ENCODE measurements around the gene LAMC3.

The LAMC3 gene

GRCh38 chr9:131048820-131049219 is 39.8 kb downstream of the LAMC3 start:
- no peak for DNase-seq

- no peak for DNase-seq
Measured at GRCh38 chr9:131049829-131050715, 41.1 kb downstream of the LAMC3 start.

DNA sequence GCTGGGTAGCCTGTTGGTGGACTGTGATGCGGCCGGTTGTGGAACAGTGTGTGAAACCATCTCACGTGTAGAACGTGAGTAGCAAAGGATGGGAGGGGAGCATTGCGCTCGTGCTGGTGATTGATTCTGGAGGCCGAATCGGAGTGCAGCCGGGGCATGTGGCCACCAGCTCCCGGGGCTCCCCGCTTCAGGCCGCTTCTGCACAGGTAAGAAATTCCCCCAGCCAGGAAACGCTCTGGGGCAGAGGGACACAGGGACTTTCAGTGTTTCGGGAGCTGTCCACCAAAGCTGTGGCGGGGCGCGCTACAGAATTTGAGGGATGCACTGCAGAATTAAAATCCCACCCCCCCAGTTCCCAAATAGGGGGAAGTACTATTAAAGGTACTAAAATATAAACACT is 41.9 kb downstream of the LAMC3 start:
- DNase-seq, result no peak

DNA sequence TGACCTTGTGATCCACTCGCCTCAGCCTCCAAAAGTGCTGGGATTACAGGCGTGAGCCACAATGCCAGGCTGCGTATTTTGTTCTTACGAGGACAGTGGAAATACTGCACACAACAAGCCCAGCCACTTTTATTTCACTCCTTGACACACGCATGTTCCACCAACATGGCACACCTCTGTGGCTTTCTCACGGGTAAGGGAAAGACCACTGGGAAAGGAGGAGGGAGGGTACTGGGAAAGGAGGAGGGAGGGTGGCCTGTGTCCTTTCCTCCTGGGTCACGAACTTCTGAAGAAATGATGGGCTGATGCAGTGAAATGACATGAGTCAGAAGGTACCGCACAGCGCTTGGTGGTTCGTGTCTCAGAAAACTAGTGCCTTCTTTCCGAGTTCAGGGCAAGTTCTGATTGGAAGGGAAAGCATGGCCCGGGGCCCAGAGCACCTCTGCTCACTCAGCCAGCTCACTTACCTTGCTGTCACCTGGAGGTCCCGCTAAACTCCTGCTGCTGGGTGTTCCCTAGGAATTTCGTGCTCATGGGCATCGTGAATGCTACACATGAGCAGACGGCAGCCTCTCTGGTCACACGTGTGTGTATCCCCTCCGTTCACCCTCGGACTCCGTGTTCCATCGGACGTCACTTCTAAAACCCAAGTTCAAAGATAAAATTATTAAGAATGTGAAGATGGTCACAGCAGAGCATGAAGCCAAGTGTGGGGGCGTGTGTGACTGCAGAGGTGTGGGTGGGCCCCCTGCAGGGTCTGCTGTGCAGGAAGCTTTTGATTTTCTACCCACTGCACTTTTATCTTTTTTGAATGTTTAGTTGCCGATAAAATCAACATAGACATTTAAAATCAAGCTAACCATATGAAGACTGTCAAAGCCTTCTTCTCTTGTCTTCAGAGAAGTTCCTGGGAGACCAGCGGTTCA is 42.9 kb downstream of the LAMC3 start:
- DNase-seq, result no peak

- DNase-seq, result no peak
Measured at GRCh38 chr9:131053896-131054295, 44.9 kb downstream of the LAMC3 start.

- no peak for DNase-seq
Measured at GRCh38 chr9:131056781-131057506, 48.0 kb downstream of the LAMC3 start.

DNA sequence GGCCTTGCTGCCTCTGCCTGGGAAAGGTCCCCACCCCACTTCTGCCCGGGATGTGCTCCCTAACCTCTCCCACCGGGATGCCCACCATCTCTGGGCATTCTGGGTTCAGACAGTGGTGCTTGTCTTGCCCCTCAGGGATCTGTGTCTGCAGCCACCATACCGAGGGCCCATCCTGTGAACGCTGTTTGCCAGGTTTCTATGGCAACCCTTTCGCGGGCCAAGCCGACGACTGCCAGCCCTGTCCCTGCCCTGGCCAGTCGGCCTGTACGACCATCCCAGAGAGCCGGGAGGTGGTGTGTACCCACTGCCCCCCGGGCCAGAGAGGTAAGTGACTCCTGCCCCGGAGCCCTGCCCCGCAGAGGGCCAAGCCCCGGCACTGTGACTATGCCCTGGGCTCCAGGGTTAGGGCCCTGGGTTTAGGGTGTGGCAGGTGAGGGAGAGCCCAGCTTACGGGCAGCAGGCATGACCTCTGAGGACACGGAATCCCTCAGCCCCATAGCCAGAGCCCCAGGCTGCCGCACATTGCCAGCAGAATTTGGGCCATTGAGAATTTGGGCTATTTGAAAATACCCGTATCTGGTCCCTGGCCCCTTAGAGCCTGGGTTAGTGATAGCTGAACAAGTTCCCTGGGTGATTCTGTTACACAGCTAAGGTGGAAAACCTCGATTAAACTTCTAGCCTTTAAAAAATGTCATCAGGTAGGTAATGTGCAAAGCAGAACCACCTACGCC is 52.1 kb downstream of the LAMC3 start:
- no peak for DNase-seq

- no peak for DNase-seq
Measured at GRCh38 chr9:131062969-131063368, 54.0 kb downstream of the LAMC3 start.

DNA sequence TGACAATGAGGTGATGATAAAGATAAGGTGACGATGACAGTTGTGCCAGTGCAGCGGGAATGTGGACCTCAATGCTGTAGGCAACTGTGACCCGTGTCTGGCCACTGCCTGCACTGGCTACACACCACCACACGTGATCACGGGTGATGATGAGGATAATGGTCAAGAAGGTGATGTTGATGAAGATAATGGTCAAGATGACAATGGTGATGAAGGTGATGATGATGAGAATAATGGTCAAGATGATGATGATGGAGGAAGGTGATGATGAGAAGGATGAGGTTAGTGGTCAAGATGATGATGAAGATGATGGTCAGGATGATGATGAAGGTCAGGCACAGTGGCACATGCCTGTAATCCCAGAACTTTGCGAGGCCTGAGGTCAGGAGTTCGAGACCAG is 56.6 kb downstream of the LAMC3 start:
- no peak for DNase-seq

- no peak for DNase-seq
Measured at GRCh38 chr9:131067625-131068024, 58.7 kb downstream of the LAMC3 start.

DNA sequence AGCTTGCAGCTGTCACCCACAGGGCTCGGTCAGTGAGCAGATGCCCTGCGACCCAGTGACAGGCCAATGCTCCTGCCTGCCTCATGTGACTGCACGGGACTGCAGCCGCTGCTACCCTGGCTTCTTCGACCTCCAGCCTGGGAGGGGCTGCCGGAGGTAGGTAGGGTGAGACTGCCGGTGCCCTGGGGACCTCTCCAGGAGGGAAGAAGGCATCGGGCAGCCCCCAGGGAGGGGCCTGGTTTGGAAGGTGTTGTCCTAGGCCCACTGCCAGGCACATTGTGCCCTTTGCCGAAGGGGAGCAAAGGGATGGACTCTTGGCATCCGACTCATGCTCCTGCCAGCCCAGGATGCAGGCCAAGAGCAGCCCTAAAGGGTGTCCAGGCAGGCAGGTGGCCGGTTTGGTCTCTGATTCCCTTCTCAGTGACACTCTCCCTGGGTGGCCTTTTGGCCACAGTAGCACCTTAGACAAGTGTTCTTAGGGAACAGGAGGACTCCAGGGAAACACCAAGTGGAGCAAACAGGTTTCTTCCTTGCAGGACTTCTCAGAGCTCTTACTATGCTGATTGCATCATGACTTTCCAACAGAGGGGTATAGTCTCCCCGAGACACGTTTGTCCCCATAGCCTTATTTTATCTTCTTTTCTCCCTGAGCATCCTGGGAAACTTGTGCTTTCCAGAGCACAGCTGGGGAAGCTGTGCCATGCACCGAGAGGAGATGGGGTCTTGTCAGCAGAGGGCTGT is 59.3 kb downstream of the LAMC3 start:
- no peak for DNase-seq

GRCh38 chr9:131069699-131070098 is 60.7 kb downstream of the LAMC3 start:
- DNase-seq, result no peak

GRCh38 chr9:131072107-131072870 is 63.3 kb downstream of the LAMC3 start:
- DNase-seq, result no peak

GRCh38 chr9:131072871-131073237 is 63.9 kb downstream of the LAMC3 start:
- no peak for DNase-seq

- DNase-seq, result no peak
Measured at GRCh38 chr9:131076347-131077195, 67.6 kb downstream of the LAMC3 start.

DNA sequence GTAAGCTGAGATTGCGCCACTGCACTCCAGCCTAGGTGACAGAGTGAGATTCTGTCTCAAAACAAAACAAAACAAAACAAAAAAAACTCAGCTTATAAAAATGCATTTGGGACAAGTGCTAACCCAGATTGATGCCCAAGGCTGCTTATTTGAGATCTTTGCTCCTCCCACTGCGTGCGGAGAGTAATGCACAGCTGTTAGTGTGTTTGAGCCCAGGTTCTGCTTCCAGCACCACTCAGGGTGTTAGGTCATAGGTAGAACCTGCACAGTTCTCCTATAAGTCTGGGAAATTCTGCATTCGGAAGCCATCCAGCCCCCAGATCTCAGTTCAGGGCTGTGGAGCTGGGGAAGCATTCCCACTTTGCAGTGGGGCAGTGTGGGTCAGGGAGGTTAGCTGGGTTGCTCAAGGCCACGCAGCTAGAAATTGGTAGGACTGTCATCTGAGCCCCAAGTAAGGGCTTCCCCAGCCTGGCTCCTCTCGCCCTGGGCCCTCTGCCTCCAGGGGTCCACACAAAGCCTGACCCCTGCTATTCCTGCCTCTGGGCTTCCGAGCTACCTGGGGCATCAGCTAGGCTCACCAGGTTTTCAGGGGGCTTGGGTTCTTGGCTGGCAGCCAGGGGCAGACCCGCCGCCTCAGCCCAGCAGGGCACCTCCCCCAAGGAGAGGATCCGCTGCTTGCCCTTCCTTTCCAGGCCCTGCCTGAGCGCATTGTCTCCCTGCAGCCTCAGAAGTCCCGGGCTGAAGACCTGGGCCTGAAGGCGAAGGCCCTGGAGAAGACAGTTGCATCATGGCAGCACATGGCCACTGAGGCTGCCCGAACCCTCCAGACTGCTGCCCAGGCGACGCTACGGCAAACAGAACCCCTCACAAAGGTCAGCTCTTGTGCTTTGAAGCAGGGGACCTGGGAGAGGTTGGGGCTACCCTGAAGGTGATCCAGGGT is 69.7 kb downstream of the LAMC3 start:
- DNase-seq, result no peak

- no peak for DNase-seq
Measured at GRCh38 chr9:131080589-131080988, 71.6 kb downstream of the LAMC3 start.

DNA sequence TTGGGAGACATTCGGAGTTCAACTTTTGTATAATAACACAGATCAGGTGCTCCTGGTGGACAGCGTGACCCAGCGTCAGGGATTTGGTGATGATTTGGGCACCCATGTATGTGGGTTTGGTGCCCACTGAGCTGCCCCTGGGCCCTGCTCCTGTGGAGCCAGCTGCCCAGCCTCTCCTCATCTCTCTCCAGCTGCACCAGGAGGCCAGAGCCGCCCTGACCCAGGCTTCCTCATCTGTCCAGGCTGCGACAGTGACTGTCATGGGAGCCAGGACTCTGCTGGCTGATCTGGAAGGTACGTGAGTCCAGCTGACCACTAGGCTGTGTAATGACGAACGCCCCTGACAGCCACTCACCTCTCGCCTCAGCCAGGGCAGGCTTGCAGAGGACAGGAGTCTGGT is 72.9 kb downstream of the LAMC3 start:
- DNase-seq, result no peak
